Astrocyte of the spinal cord (primary cell): Measurements from ENCODE around the gene ADNP.

Experiments used
- DNase-seq: peaks from one replicate; pipeline ENCODE4 v3.0.0; 2011; ENCODE audit warnings: low read depth, low spot score
- H3K4me3 ChIP-seq: 2 replicates; pipeline ENCODE4 v1.5.1; 2011; ENCODE audit warnings: low read depth, mild to moderate bottlenecking, low read length, moderate library complexity
- CTCF ChIP-seq: IDR thresholded peaks from 2 replicates; pipeline ENCODE4 v1.5.1; 2012; ENCODE audit warnings: low read depth, mild to moderate bottlenecking, low read length, inconsistent platforms
- in situ Hi-C: cut with HindIII; loops from 2 replicates; pipeline ENCODE4 v1.10.0; 2017; ENCODE audit warnings: low sequenced_read_pairs

ADNP gene

DNA sequence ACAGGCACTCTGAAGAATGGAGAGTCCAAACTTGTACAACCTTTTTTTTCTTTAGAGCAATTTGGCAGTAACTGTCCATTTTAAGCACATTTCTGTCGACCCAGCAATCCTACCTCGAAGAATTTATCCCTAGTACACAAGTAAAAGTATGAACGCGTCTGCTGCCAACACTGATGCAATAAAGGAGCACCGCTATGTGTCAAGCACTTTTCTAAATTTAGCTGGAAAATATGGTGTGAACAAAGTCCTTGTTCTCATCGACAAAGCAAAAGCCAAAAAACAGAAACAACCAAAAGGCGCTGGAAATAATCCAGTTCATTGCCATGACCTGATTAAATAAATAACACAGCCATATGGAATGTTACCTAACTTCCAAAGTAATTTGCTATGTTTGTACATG, 26.0 kb upstream of the ADNP start:
- H3K4me3 ChIP-seq = peak overlapping the region; percentile 90
- no peak for DNase-seq
- in situ Hi-C loops = no loop called here
- TF ChIP-seq CTCF = no peak

GRCh38 chr20:50953821-50954220, 22.6 kb upstream of the ADNP start:
- no peak for TF ChIP-seq CTCF
- H3K4me3 ChIP-seq = no peak overlapping the region
- in situ Hi-C loops = no loop called here
- DNase-seq = no peak

GRCh38 chr20:50953196-50953595, 22.0 kb upstream of the ADNP start:
- no peak for DNase-seq
- in situ Hi-C loops = no loop called here
- no peak for TF ChIP-seq CTCF
- H3K4me3 ChIP-seq = no peak overlapping the region

GRCh38 chr20:50948132-50948785, 17.0 kb upstream of the ADNP start:
- in situ Hi-C loops = no loop called here
- no peak for TF ChIP-seq CTCF
- no peak for DNase-seq
- H3K4me3 ChIP-seq = no peak overlapping the region

DNA sequence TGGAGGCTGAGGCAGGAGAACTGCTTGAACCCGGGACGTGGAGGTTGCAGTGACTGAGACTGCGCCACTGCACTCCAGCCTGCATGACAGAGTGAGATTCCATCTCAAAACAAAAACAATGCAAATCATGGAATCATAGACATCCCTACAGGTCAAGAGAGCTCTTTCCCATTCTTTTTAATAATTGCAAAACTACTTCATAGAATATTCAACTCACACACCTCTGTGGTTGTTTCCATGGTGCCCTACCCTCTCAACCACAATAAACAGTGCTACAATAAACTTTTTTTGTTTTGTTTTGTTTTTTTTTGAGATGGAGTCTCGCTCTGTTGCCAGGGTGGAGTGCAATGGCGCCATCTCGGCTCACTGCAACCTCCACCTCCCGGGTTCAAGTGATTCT, 11.8 kb upstream of the ADNP start:
- in situ Hi-C loops = no loop called here
- no peak for DNase-seq
- no peak for TF ChIP-seq CTCF

DNA sequence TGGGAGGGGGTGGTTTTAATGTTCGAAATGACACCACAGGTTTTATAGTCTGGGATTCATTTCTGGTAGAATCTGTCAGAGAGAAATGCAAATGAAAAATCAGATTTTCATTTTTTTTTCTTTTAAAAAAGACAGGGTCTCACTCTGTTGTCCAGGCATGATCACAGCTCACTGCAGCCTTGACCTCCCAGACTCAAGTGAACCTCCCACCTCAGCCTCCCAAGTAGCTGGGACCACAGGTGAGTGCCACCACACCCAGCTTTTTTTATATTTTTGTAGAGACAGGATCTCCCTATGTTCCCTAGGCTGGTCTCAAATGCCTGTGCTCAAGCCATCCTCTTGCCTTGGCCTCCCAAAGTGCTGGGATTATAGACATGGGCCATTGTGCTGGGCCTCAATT, 2.4 kb upstream of the ADNP start:
- H3K4me3 ChIP-seq = no peak overlapping the region
- in situ Hi-C loops = no loop called here
- no peak for TF ChIP-seq CTCF
- no peak for DNase-seq

More for the DNA sequence above, 11.8 kb upstream of the ADNP start:
- no peak overlapping the region for H3K4me3 ChIP-seq

DNA sequence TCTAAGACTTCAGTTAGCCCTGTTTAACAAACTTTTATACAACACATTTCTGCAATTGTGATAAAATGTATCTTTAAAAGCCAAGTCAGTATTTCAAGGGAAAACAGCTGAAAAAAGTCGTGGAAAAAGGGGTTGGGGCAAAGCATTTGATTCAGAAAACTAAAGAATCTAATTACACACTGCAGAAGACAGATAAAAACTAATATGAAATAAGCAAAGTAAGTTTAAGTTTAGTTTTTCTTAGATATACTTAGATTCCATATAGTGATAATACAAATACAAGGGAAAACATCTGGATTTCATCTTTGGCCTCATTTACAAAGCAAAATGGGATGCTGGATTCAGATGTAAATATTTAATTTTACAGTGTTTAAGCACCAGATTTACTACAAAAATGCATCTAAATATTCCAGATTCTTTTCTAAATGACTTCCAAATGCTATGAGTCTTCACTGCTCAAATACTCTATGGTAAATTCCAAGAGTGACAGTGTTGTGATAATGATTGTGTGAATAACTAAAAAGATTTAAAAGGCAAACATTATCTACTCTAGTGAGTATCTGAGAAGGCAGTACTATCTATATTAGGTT, 1.5 kb upstream of the ADNP start:
- no peak for TF ChIP-seq CTCF
- DNase-seq = no peak
- no peak overlapping the region for H3K4me3 ChIP-seq
- in situ Hi-C loops = no loop called here
